ENCODE data around the gene DYNLT1.

DNA sequence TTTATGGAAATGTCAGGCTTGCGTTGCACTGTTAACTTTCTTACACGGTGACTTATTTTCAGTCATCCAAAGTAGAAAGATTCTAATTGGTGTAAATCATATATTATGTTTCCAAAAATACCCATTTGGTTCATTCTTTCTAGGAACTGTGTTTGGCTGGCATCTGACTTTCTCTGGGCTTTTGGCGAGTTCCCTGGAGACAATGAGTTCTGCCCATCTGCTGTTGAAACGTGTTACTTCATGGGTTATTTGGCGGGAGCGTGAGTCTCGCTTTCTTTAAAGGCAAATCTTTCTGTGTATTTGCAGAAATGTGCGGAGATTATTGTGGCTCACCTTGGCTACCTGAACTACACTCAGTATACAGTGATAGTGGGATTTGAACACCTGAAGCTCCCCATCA lies 55.2 kb downstream of the DYNLT1 start:
- TF ChIP-seq, protein P1, sequence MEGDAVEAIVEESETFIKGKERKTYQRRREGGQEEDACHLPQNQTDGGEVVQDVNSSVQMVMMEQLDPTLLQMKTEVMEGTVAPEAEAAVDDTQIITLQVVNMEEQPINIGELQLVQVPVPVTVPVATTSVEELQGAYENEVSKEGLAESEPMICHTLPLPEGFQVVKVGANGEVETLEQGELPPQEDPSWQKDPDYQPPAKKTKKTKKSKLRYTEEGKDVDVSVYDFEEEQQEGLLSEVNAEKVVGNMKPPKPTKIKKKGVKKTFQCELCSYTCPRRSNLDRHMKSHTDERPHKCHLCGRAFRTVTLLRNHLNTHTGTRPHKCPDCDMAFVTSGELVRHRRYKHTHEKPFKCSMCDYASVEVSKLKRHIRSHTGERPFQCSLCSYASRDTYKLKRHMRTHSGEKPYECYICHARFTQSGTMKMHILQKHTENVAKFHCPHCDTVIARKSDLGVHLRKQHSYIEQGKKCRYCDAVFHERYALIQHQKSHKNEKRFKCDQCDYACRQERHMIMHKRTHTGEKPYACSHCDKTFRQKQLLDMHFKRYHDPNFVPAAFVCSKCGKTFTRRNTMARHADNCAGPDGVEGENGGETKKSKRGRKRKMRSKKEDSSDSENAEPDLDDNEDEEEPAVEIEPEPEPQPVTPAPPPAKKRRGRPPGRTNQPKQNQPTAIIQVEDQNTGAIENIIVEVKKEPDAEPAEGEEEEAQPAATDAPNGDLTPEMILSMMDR (IDR thresholded peaks at IDR 0.05), result no peak
- TF ChIP-seq POLR2A (IDR thresholded peaks at IDR 0.05) (no peak), EP300 (IDR thresholded peaks at IDR 0.05) (no peak), POLR2AphosphoS5 (IDR thresholded peaks at IDR 0.05) (no peak)
